ENCODE results near the gene OXLD1.
"Not testable (repeated sequence)": the region's sequence is repeated elsewhere in the genome, so short reads cannot be mapped to it uniquely, and the experiment has no call there.

The OXLD1 gene

GRCh38 chr17:81685108-81685507 lies 18.7 kb upstream of the OXLD1 start:
- H3K36me3 ChIP-seq (ENCODE audit: control insufficient read depth, insufficient read depth, low read length): peaks cover 18% of the 10 kb centered on the region
- no peak overlapping the region for H3K27ac ChIP-seq (ENCODE audit: low read depth, low read length)
- H3K4me1 ChIP-seq (ENCODE audit: control insufficient read depth, insufficient read depth, low read length): peaks cover 17% of the 10 kb centered on the region
- no peak overlapping the region for H3K9ac ChIP-seq (ENCODE audit: low read length)
- no peaks in the 10 kb centered on the region for H3K27me3 ChIP-seq (ENCODE audit: control insufficient read depth, insufficient read depth, low read length)
- peak overlapping the region; percentile 80 for H3K4me3 ChIP-seq (ENCODE audit: low read length)

GRCh38 chr17:81684442-81684911 lies 18.1 kb upstream of the OXLD1 start:
- peak overlapping the region; percentile 19 for H3K9ac ChIP-seq (ENCODE audit: low read length)
- H3K27ac ChIP-seq (ENCODE audit: low read depth, low read length): no peak overlapping the region
- H3K27me3 ChIP-seq (ENCODE audit: control insufficient read depth, insufficient read depth, low read length): no peaks in the 10 kb centered on the region
- peaks cover 18% of the 10 kb centered on the region for H3K36me3 ChIP-seq (ENCODE audit: control insufficient read depth, insufficient read depth, low read length)
- peaks cover 17% of the 10 kb centered on the region for H3K4me1 ChIP-seq (ENCODE audit: control insufficient read depth, insufficient read depth, low read length)
- H3K4me3 ChIP-seq (ENCODE audit: low read length): peak overlapping the region; percentile 80

- Histone ChIP-seq H3K9ac (ENCODE audit: low read length) (peak within 1 kb of the TSS; percentile 95), H3K27me3 (ENCODE audit: control insufficient read depth, insufficient read depth, low read length) (no peaks in the 10 kb centered on the region), H3K4me1 (ENCODE audit: control insufficient read depth, insufficient read depth, low read length) (peaks cover 17% of the 10 kb centered on the region), H3K4me3 (ENCODE audit: low read length) (peak within 1 kb of the TSS; percentile 90), H3K36me3 (ENCODE audit: control insufficient read depth, insufficient read depth, low read length) (peaks cover 18% of the 10 kb centered on the region), H3K27ac (ENCODE audit: low read depth, low read length) (peak within 1 kb of the TSS; percentile 83)
These were observed 17.4 kb upstream of the OXLD1 start, which contains the start of the genes ARL16 and HGS for GRCh38 chr17:81683584-81684441. ARL16 (minus strand) TSS chr17:81683797; CDS start chr17:81683753, 44 bp downstream. HGS (plus strand) TSS chr17:81684011; CDS start chr17:81684067, 56 bp downstream.

GRCh38 chr17:81683208-81683583 lies 16.8 kb upstream of the OXLD1 start:
- H3K27ac ChIP-seq (ENCODE audit: low read depth, low read length): peak overlapping the region; percentile 83

GRCh38 chr17:81682565-81683207 lies 16.3 kb upstream of the OXLD1 start:
- Histone ChIP-seq H3K9ac (ENCODE audit: low read length) (no peak overlapping the region), H3K27me3 (ENCODE audit: control insufficient read depth, insufficient read depth, low read length) (no peaks in the 10 kb centered on the region), H3K27ac (ENCODE audit: low read depth, low read length) (peak overlapping the region; percentile 83), H3K4me1 (ENCODE audit: control insufficient read depth, insufficient read depth, low read length) (peaks cover 17% of the 10 kb centered on the region), H3K36me3 (ENCODE audit: control insufficient read depth, insufficient read depth, low read length) (peaks cover 14% of the 10 kb centered on the region), H3K4me3 (ENCODE audit: low read length) (peak overlapping the region; percentile 90)

More at GRCh38 chr17:81683208-81683583, 16.8 kb upstream of the OXLD1 start:
- Histone ChIP-seq H3K9ac (ENCODE audit: low read length) (peak overlapping the region; percentile 95), H3K36me3 (ENCODE audit: control insufficient read depth, insufficient read depth, low read length) (peaks cover 18% of the 10 kb centered on the region), H3K4me1 (ENCODE audit: control insufficient read depth, insufficient read depth, low read length) (peaks cover 17% of the 10 kb centered on the region), H3K4me3 (ENCODE audit: low read length) (peak overlapping the region; percentile 90), H3K27me3 (ENCODE audit: control insufficient read depth, insufficient read depth, low read length) (no peaks in the 10 kb centered on the region)

DNA sequence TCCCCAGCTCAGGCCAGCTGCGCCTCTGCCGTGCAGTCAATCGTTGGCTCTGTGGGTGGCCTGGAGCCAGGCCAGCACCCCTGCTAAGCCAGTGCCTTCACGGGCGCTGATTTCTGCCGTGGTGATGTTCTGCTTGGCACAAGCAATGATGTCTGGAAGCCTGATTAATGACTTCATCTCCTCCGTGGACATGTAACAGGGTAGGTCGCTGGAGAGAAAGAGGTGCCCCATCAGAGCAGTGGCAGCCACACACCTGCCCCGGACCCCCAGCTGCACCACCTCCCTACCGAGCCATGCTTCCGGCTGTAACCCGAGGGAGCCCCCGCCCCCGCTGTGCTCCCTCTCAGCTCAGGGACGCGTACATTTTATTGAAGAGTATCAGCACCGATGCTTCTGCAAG lies 15.3 kb upstream of the OXLD1 start:
- no peaks in the 10 kb centered on the region for H3K27me3 ChIP-seq (ENCODE audit: control insufficient read depth, insufficient read depth, low read length)
- H3K9ac ChIP-seq (ENCODE audit: low read length): no peak overlapping the region
- H3K4me3 ChIP-seq (ENCODE audit: low read length): no peak overlapping the region
- H3K4me1 ChIP-seq (ENCODE audit: control insufficient read depth, insufficient read depth, low read length): peaks cover 17% of the 10 kb centered on the region
- H3K36me3 ChIP-seq (ENCODE audit: control insufficient read depth, insufficient read depth, low read length): peaks cover 6% of the 10 kb centered on the region
- no peak overlapping the region for H3K27ac ChIP-seq (ENCODE audit: low read depth, low read length)

- no peaks in the 10 kb centered on the region for H3K36me3 ChIP-seq (ENCODE audit: control insufficient read depth, insufficient read depth, low read length)
- peaks cover 12% of the 10 kb centered on the region for H3K4me1 ChIP-seq (ENCODE audit: control insufficient read depth, insufficient read depth, low read length)
- H3K27ac ChIP-seq (ENCODE audit: low read depth, low read length): no peak overlapping the region
- no peaks in the 10 kb centered on the region for H3K27me3 ChIP-seq (ENCODE audit: control insufficient read depth, insufficient read depth, low read length)
- H3K4me3 ChIP-seq (ENCODE audit: low read length): no peak overlapping the region
- no peak overlapping the region for H3K9ac ChIP-seq (ENCODE audit: low read length)
These were observed 13.7 kb upstream of the OXLD1 start for GRCh38 chr17:81680150-81680549.

DNA sequence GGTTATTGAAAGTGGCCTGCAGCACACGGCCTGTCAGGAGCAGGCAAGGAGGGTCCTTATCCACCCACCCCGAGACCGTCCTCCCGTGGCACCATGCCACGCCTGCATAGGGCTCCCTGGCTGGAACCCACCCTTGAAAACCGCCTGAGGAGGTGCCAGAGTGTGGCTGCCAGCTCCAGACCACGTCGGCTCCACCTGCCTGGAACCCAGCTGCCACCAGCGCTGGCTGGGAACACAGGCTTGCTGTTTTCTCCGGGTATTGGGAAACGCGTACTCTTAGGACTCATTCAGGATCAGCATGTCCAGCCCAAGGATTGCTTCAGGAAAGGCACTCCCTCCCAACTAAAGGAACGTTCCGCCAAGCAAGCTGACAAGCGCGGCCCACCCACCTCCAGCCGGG lies 10.5 kb upstream of the OXLD1 start:
- Histone ChIP-seq H3K27me3 (ENCODE audit: control insufficient read depth, insufficient read depth, low read length) (no peaks in the 10 kb centered on the region), H3K9ac (ENCODE audit: low read length) (no peak overlapping the region), H3K27ac (ENCODE audit: low read depth, low read length) (no peak overlapping the region), H3K4me3 (ENCODE audit: low read length) (no peak overlapping the region), H3K36me3 (ENCODE audit: control insufficient read depth, insufficient read depth, low read length) (peaks cover 10% of the 10 kb centered on the region), H3K4me1 (ENCODE audit: control insufficient read depth, insufficient read depth, low read length) (no peaks in the 10 kb centered on the region)

GRCh38 chr17:81675515-81676221 lies 9.3 kb upstream of the OXLD1 start:
- H3K27ac ChIP-seq (ENCODE audit: low read depth, low read length); H3K4me1 ChIP-seq (ENCODE audit: control insufficient read depth, insufficient read depth, low read length); H3K9ac ChIP-seq (ENCODE audit: low read length); H3K4me3 ChIP-seq (ENCODE audit: low read length); H3K27me3 ChIP-seq (ENCODE audit: control insufficient read depth, insufficient read depth, low read length): not testable (repeated sequence)
- H3K36me3 ChIP-seq (ENCODE audit: control insufficient read depth, insufficient read depth, low read length): peaks cover 17% of the 10 kb centered on the region

DNA sequence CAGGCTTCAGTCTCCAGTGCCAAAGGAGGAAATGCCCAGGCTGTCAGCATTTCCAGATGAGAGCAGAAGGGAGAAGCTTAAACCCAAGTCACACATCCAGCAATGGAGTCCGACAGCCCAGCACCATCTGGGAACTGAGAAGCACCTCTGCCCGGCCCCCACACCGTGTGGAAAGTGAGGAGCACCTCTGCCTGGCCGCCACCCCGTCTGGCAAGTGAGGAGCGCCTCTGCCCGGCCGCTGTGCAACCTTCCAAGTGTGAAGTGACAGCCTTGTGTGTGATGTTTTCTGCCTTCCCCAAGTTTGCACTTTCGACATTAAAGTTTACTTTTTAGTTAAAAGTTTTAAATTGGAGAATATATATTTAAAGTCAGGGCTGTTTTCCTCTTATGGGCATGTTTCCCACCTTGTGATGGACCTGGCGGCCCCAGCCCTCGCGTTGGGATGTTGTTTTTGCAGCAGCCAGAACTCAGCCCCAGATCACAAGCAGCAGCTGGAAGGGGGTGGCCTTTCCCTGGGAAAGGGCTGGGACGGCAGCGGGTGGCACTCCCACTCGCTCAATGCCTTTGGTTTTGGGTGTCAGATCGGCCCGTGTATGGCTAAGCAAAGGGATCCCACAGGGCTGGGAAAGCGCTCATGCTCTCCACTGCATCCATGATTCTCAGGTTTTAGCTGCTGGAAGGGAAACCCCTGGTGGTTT lies 7.3 kb upstream of the OXLD1 start:
- Histone ChIP-seq H3K4me1 (ENCODE audit: control insufficient read depth, insufficient read depth, low read length) (no peaks in the 10 kb centered on the region), H3K36me3 (ENCODE audit: control insufficient read depth, insufficient read depth, low read length) (peaks cover 26% of the 10 kb centered on the region), H3K27me3 (ENCODE audit: control insufficient read depth, insufficient read depth, low read length) (no peaks in the 10 kb centered on the region), H3K9ac (ENCODE audit: low read length) (no peak overlapping the region), H3K4me3 (ENCODE audit: low read length) (no peak overlapping the region), H3K27ac (ENCODE audit: low read depth, low read length) (no peak overlapping the region)

DNA sequence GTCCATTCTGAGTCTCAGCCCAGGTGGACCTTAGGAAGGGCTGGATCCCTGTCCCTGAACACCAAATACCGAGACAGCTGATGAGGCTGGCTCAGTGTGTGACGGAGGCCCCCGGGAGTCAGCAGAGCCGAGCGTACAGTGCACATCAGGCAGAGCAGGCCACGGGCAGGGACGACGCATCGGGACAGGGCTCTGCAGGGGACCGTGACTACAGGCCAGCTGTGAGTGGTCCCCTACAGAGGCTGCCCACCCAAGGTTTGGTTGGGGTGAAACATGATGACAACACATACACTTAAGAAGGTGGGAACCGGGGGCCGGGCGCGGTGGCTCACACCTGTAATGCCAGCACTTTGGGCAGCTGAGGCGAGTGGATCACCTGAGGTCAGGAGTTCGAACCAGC lies 6.5 kb upstream of the OXLD1 start:
- H3K9ac ChIP-seq (ENCODE audit: low read length): no peak overlapping the region
- H3K4me3 ChIP-seq (ENCODE audit: low read length): no peak overlapping the region
- peaks cover 26% of the 10 kb centered on the region for H3K36me3 ChIP-seq (ENCODE audit: control insufficient read depth, insufficient read depth, low read length)
- H3K4me1 ChIP-seq (ENCODE audit: control insufficient read depth, insufficient read depth, low read length): no peaks in the 10 kb centered on the region
- no peaks in the 10 kb centered on the region for H3K27me3 ChIP-seq (ENCODE audit: control insufficient read depth, insufficient read depth, low read length)
- H3K27ac ChIP-seq (ENCODE audit: low read depth, low read length): no peak overlapping the region

DNA sequence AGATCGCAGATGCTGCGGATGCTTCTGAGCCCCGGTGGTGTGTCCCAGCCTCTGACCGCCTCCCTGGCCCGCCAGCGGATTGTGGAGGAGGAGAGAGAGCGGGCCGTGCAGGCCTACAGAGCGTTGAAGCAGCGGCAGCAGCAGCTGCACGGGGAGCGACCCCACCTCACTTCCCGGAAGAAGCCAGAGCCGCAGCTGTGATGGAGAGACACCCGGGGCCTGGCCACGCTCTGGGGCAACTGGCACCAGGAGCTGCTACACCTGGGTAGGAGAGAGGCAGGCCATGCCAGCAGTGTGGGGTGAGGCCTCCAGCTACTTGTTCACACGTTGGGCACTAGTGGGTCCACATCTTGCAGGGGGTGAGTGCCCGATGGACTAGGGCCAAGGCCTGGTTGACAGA lies 6.1 kb upstream of the OXLD1 start:
- Histone ChIP-seq H3K36me3 (ENCODE audit: control insufficient read depth, insufficient read depth, low read length) (peaks cover 26% of the 10 kb centered on the region), H3K27me3 (ENCODE audit: control insufficient read depth, insufficient read depth, low read length) (no peaks in the 10 kb centered on the region), H3K4me3 (ENCODE audit: low read length) (no peak overlapping the region), H3K4me1 (ENCODE audit: control insufficient read depth, insufficient read depth, low read length) (no peaks in the 10 kb centered on the region), H3K27ac (ENCODE audit: low read depth, low read length) (no peak overlapping the region), H3K9ac (ENCODE audit: low read length) (no peak overlapping the region)

Data from rectal smooth muscle tissue (tissue), 1 donor.